Spinal cord (tissue), 10 donors: Measurements from ENCODE around the gene ARID5B. TPM values are rescaled to one million over a fixed set of nuclear protein-coding genes. Genes with fewer than 3 reads are reported as not detected.

ENCODE experiments used
- DNase-seq, 6 donors: peaks; one replicate each; pipeline versions ENCODE4 v3.0.0 to v3.0.0-alpha.2; 2013 to 2015; ENCODE audit warnings: low spot score in 6 of 6, low read depth in 4 of 6
- H3K27ac ChIP-seq: one replicate; pipeline ENCODE4 v1.5.1; 2013; ENCODE audit warnings: low read depth, low read length, control low read depth
- H3K27me3 ChIP-seq: one replicate; pipeline ENCODE4 v1.6.1; 2013; ENCODE audit warnings: low read length; ENCODE audit not compliant: control insufficient read depth, insufficient read depth
- H3K36me3 ChIP-seq: one replicate; pipeline ENCODE4 v1.6.1; 2013; ENCODE audit warnings: low read length; ENCODE audit not compliant: control insufficient read depth, insufficient read depth
- H3K4me1 ChIP-seq: one replicate; pipeline ENCODE4 v1.6.1; 2013; ENCODE audit warnings: low read length; ENCODE audit not compliant: control insufficient read depth, insufficient read depth
- H3K4me3 ChIP-seq: one replicate; pipeline ENCODE4 v1.5.1; 2013; ENCODE audit warnings: low read depth, low read length, control low read depth
- H3K9me3 ChIP-seq: one replicate; pipeline ENCODE4 v1.6.1; 2013; ENCODE audit warnings: low read length; ENCODE audit not compliant: control insufficient read depth, insufficient read depth
- WGBS: methylation state at CpG from one replicate; pipeline ENCODE4 v1.1.5; 2013; ENCODE audit warnings: missing lambda C conversion rate; ENCODE audit not compliant: insufficient coverage; 5-methylcytosine and 5-hydroxymethylcytosine counted together
- polyA plus RNA-seq, 2 donors: library from polyadenylated mRNA; unstranded; fragments of 120-200 nt; gene quantifications; one replicate each; pipeline ENCODE4 v1.2.1, GENCODE V29; 2013; ENCODE audit not compliant: insufficient read length in 2 of 2
- total RNA-seq, 2 donors: library from RNA; depleted of rRNA in 1 of 2; stranded (reverse); fragments of 120-200 nt in 1 of 2; fragments of >200 nt in 1 of 2; gene quantifications; one replicate each; pipeline versions ENCODE4 v1.2.3 to v1.2.4, GENCODE V29; 2013 to 2014
- donor health status: healthy.

ARID5B gene
- total and polyA plus RNA-seq, 4 donors = 9.3 to 26.4 (median 18.4) TPM

DNA sequence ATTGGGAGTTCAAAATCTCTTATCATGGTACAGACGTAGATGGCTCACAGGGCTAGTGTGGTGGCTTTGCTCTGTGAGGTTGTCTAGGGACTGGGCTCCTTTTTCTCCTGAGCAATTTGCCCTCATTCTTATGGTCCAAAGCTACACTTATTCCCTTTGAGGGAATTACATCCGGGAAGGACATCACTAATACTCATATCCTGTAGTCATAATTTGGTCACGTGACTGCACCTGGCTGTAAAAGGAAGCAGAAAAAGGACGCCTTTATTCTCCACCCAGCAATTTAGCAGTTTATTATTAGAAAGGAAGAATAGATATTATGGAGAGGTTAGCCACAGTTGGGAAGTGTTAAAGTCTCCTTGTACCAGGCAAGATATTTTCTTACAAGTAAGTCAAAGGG lies 28.1 kb downstream of the ARID5B start:
- Histone ChIP-seq H3K9me3 (peaks cover 4% of the 10 kb centered on the region), H3K27me3 (no peaks in the 10 kb centered on the region), H3K36me3 (no peaks in the 10 kb centered on the region), H3K4me1 (no peaks in the 10 kb centered on the region), H3K27ac (no peak overlapping the region), H3K4me3 (no peak overlapping the region)
- 100% methylated on average over 1 of the region's 4 CpGs for WGBS
- DNase-seq = no peak

- DNase-seq = no peak
- Histone ChIP-seq H3K4me3 (no peak overlapping the region), H3K9me3 (peaks cover 4% of the 10 kb centered on the region), H3K4me1 (no peaks in the 10 kb centered on the region), H3K27ac (no peak overlapping the region), H3K27me3 (no peaks in the 10 kb centered on the region), H3K36me3 (no peaks in the 10 kb centered on the region)
- WGBS = 100% methylated on average over 1 of the region's 6 CpGs
Observed at GRCh38 chr10:61931620-61932332, 30.3 kb downstream of the ARID5B start.

- WGBS = 50% methylated on average over 1 of the region's 3 CpGs
- no peak for DNase-seq
- H3K36me3 ChIP-seq = no peaks in the 10 kb centered on the region
- no peak overlapping the region for H3K27ac ChIP-seq
- H3K27me3 ChIP-seq = no peaks in the 10 kb centered on the region
- no peak overlapping the region for H3K4me3 ChIP-seq
- H3K4me1 ChIP-seq = no peaks in the 10 kb centered on the region
- H3K9me3 ChIP-seq = peaks cover 4% of the 10 kb centered on the region
Observed at GRCh38 chr10:61933859-61934555, 32.5 kb downstream of the ARID5B start.

DNA sequence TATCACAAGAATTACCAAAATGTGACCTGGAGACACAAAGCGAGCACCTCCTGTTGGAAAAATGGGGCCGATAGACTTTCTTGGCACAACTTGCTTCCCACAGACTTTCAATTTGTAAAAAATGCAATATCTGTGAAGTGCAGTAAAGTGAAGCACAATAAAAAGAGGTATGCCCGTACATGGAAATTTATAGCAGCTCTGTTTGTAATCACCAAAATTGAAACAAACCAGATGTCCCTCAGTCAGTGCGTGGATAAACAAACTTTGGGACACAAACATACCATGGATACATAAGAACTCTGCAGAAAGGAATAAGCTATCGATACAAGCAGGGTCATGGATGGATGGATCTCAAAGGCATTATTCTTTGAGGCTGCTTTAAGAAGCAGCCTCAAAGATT lies 33.6 kb downstream of the ARID5B start:
- Histone ChIP-seq H3K4me3 (no peak overlapping the region), H3K9me3 (peaks cover 4% of the 10 kb centered on the region), H3K4me1 (no peaks in the 10 kb centered on the region), H3K27ac (no peak overlapping the region), H3K27me3 (no peaks in the 10 kb centered on the region), H3K36me3 (no peaks in the 10 kb centered on the region)
- DNase-seq = no peak
- 90% methylated on average over 2 of the region's 5 CpGs for WGBS

DNA sequence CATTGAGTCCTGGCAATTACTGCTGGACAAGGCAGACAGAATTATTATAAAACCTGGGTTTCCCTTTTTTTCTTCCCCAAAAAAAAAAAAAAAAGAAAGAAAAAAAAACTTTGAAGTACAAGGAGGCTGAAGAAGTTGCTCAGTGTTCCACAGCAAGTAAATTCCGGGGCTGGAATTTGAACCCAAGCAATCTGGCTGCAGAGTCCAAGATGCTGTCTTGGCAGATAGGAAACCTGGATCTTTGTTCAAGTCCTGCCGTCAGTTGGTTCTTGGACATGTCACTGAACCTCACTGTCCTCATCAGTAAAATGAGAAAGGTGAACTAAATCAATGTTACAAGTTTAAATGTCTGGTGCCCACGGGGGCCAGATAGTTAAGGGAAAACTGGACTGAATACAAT lies 35.3 kb downstream of the ARID5B start:
- H3K36me3 ChIP-seq = no peaks in the 10 kb centered on the region
- DNase-seq = no peak
- no peak overlapping the region for H3K27ac ChIP-seq
- no peak overlapping the region for H3K4me3 ChIP-seq
- H3K4me1 ChIP-seq = no peaks in the 10 kb centered on the region
- H3K9me3 ChIP-seq = peaks cover 4% of the 10 kb centered on the region
- WGBS = 50% methylated on average over 2 of the region's 3 CpGs
- no peaks in the 10 kb centered on the region for H3K27me3 ChIP-seq

DNA sequence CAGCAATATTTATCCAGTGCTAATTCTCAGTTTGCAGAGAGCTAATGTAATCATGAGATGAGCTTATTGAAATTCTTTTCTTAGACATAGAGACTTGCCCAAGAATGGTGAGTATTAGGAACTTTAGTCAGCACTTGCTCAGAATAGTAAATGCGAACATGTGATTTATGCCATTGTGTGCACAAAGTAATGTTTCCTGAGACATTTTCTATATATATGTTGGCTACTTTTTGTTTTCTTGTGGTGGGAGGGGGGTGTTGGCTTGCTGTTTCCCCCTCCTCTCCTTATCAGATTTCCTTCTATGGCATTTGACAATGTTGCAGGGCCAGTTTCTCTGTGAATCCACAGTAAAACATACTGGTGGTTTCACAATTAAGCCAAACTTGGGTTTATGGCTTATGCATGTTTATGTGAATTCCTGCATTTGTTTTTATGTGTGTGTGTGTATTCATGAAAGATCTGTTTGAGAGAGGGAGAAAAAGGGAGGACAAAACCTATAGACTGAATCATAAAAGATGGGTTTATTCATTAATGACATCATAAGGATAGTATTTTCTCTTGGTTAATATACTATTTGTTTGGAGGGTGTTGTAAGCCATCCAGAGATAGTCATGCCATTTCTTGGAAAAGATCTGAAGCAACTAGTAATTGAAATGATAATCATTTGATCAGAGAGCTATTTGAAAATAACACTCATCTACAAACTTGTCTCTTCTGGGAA lies 36.3 kb downstream of the ARID5B start:
- peaks cover 4% of the 10 kb centered on the region for H3K4me1 ChIP-seq
- H3K4me3 ChIP-seq = no peak overlapping the region
- no CpG with 5 or more reads among the region's 1 CpG for WGBS
- H3K27me3 ChIP-seq = no peaks in the 10 kb centered on the region
- peak overlapping the region; percentile 37 for H3K27ac ChIP-seq
- H3K36me3 ChIP-seq = no peaks in the 10 kb centered on the region
- H3K9me3 ChIP-seq = peaks cover 4% of the 10 kb centered on the region
- DNase-seq = peak in 1 of 6 donors; percentile 10

DNA sequence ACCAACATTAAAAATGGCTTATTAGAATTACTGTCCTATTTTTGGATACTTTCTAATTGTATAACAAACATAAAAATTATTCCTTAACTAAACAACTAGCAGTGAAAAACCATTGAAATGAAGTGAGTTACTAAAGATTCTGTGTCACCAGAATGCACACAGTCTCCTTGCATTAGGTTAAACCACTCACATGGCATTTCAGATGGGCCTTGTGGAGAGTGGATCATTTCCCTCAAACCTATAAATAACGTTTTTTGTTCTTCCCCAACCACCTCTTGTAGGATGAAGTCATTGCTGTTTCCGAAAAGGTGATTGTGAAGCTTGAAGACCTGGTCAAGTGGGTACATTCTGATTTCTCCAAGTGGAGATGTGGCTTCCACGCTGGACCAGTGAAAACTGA lies 38.4 kb downstream of the ARID5B start:
- no peaks in the 10 kb centered on the region for H3K36me3 ChIP-seq
- WGBS = 100% methylated on average over 2 of the region's 3 CpGs
- H3K27ac ChIP-seq = no peak overlapping the region
- no peaks in the 10 kb centered on the region for H3K27me3 ChIP-seq
- H3K4me1 ChIP-seq = peaks cover 4% of the 10 kb centered on the region
- no peaks in the 10 kb centered on the region for H3K9me3 ChIP-seq
- H3K4me3 ChIP-seq = no peak overlapping the region
- no peak for DNase-seq

DNA sequence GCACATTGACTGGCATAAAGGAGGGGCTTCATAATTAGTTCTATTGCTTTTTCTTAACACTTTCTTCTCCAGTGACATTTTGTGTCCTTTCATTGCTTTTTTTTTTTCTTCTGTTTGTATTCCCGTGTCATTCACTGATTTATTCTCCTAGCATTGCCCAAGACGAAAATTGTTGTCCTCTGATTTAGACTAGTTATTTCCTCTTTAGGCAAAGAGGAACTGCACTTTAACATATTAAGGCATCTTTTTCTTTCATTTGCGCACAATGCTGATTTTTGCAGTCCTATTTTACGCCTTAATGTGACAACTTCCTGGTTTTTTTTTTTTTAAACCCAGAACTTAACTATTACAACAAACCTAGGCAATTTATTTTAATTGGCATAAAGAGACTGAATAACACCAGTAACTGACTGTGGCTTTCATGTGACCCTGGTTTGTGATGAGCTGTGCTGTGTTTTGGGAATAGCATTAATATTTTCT lies 39.7 kb downstream of the ARID5B start:
- 56% methylated on average over 1 of the region's 4 CpGs for WGBS
- H3K27me3 ChIP-seq = no peaks in the 10 kb centered on the region
- no peak overlapping the region for H3K27ac ChIP-seq
- H3K4me3 ChIP-seq = no peak overlapping the region
- no peak for DNase-seq
- H3K4me1 ChIP-seq = peaks cover 4% of the 10 kb centered on the region
- no peaks in the 10 kb centered on the region for H3K9me3 ChIP-seq
- H3K36me3 ChIP-seq = no peaks in the 10 kb centered on the region

DNA sequence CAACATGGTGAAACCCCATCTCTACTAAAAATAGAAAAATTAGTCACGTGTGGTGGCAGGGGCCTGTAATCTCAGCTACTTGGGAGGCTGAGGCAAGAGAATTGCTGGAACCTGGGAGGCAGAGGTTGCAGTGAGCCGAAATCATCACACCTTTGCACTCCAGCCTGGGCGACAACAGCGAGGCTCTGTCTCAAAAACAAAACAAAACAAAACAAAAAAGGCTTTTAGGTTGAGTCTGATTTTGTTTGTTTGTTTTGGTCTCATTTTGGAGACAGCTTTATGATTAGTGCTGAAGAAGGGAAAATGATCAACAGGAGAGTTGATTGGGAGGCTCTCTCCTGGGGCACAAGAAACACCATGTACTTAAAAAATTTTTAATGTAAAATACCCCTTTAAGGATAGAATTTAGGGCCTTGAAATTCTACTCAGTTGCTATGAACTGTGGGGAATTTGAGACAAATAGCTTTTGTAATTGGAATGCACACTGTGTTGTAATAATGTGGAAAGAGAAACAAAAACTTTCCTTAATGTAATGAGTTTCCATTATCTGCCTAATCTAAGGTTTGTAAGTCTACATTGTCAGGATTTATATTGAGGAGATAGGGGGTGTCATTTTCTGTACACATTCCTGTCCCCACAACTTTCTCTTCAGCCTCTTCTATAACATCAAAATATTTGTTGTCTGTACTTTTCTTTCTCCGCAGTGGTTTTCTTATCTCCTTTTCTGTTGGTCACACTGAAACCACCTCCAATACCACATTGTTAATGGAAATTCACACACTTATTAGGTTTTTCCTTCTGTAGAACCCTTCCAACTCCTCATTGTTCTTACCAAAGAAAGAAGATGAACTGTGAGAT lies 41.3 kb downstream of the ARID5B start:
- H3K4me1 ChIP-seq = peaks cover 4% of the 10 kb centered on the region
- DNase-seq = peak in 1 of 6 donors; percentile 13
- no peaks in the 10 kb centered on the region for H3K9me3 ChIP-seq
- peak overlapping the region; percentile 34 for H3K27ac ChIP-seq
- WGBS = 100% methylated on average over 1 of the region's 5 CpGs
- H3K36me3 ChIP-seq = no peaks in the 10 kb centered on the region
- no peak overlapping the region for H3K4me3 ChIP-seq
- H3K27me3 ChIP-seq = no peaks in the 10 kb centered on the region
